GM21717 (cell line): ENCODE measurements around the gene SOWAHA.
"Not testable (repeated sequence)": the region's sequence is repeated elsewhere in the genome, so short reads cannot be mapped to it uniquely, and the experiment has no call there.

Experiments used
- ATAC-seq: cut with Tn5 transposase; IDR thresholded peaks from one replicate; pipeline ENCODE4 v1.9.1; 2021; ENCODE audit warnings: mild to moderate bottlenecking, moderate library complexity; ENCODE audit not compliant: unreplicated experiment

Gene SOWAHA

DNA sequence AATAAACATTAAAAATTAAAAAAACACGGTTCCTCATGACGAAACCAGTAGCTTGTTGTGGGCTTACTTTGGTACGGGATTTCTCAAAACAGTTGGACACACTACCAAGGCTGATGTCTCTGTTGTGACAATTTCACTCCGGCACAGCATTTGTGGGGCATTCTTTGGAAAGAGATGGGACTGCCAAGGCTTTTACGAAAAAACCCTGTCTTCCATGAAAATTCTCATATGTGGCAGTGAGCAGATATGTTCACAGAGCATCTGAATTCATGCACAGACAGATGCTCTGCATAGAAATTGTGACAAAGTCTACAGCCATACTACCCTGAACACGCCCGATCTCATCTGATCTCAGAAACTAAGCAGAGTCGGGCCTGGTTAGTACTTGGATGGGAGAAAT is 35.2 kb downstream of the SOWAHA start:
- ATAC-seq, result no peak

DNA sequence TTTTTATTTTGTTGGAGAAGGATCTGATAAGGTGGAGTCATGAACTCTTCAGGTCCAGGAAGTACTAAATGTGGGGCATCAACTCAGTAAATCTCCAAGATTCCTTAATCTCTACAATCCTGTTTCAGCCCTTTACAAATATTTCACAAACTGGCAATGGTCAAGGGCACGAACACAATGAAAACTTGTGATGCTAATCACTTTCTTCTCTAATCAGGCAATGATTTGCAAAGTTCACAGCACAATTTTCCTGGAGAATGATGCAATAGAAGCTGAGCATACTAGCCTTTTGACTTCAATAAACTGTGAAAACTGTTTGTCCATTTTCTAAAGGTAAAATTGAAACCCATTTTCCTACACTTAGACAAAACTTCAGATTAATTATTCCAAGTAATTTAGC is 36.2 kb downstream of the SOWAHA start:
- no peak for ATAC-seq

DNA sequence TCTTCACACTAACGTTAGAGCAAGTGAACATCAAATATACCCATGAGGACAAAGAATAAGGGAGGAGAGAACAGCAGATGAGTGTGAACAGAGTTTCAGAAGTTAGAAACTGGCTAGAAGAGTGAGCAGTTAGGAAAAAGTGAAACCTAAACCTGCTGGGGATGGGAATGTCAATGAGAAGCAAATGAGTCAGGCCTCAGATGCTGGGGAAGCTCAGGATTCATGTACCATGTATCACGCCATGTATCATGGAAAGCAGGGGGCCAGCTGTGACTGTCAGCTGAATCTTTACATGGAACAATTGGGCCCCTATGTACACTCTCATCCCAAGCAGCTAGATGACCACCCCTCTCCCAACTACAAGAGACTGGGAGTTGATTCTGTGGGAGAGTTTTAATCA is 37.0 kb downstream of the SOWAHA start:
- ATAC-seq, result no peak

DNA sequence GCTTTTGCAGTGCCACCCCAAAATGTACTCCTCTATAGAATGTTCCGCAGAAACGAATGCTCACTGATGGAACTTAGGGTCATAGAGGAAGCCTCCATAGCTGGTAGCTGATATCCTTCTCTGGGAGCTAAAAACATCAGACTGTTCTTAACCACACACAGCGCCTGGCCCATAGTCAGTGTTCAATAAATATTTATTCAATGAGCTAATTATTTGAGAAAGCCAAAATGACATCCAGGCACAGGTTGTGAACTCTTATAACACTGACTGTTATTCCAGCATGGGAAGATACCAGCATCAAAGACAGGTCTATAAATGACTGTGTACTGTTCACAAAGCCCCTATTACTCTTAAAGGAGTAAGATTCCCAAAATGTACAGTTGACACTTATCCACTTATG is 40.2 kb downstream of the SOWAHA start:
- ATAC-seq, result no peak

DNA sequence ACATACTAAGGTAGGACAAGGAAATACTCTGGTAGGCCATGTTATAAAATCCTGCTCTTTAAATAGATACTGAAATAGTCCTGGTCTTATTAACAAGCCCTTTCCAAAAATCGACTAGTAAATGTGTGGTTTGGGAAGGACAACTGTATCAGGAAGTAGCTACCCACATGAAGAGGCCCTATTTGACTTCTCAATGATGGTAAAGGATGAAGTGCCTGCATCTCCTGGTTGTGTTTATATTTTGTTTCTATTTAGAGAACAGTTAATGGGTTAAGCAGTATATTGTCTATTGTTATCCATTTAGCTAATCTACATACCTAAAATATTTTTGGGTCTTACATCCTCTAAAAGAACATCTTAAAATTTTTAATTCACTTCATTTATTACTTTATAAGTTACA is 40.7 kb downstream of the SOWAHA start:
- ATAC-seq, result no peak

DNA sequence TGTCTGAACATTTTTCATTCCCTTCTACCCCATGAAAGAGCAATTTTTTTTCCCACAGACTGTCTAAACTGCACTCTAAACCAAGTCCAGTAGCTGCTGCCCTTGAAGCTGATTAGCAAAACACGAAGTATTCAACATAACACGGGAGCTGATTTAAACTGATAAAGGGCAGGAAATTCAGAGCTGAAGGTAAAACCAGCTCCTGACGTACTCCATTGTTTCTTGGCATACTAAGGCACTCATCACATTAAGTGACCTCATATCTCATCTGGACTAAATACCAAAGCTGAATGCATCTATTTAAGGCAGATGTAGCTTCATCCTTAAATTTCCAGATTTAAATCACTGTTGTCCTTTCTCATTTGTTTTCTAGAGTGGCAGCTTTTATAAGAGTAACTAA is 41.2 kb downstream of the SOWAHA start:
- no peak for ATAC-seq

DNA sequence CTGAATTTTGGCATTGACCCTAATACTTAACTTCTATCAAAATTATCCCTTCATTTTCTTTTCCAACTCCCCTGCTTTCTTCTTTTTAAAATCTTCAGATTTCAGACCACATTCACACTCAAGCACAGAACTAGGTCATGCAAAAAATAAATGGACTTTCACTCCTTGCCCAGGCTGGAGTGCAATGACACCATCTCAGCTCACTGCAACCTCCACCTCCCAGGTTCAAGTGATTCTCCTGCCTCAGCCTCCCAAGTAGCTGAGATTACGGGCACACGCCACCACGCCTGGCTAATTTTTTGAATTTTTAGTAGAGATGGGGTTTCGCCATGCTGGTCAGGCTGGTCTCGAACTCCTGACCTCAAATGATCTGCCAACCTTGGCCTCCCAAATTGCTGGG is 41.9 kb downstream of the SOWAHA start:
- ATAC-seq, result not testable (repeated sequence)

DNA sequence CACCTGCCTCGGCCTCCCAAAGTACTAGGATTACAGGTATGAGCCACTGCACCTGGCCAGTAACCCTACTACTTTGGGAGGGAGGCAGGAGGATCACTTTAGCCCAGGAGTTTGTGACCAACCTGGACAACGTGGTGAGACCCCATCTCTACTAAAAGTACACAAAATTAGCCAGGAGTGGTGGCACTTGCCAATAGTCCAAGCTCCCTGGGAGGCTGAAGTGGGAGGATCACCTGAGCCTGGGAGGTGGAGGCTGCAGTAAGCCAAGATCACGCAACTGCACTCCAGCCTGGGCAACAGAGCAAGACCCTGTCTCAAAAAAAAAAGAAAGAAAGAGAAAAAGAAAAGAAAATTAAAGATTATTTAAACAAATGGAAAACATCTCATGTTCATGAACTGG is 42.9 kb downstream of the SOWAHA start:
- ATAC-seq, result no peak

DNA sequence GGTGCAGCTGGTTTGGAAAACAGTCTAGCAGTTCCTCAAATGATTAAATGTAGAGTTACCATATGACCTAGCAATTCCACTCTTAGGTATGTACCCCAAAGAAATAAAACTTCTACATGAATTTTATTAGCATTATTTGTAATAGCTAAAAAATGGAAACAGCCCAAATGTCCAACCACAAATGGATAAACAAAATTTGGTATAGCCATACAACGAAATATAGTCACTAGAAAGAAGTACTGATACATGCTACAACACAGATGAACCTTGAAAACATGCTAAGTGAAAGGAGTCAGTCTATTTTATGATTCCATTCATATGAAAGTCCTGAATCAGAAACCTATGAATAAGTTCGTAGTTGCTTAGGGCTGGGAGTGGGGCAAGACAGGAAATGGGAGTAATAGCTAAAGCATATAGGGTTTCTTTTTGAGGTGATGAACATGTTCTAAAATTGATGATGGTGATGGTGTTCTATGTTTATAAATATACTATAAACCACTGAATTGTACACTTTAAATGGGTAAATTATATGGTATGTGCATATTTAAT is 46.9 kb downstream of the SOWAHA start:
- ATAC-seq, result no peak

DNA sequence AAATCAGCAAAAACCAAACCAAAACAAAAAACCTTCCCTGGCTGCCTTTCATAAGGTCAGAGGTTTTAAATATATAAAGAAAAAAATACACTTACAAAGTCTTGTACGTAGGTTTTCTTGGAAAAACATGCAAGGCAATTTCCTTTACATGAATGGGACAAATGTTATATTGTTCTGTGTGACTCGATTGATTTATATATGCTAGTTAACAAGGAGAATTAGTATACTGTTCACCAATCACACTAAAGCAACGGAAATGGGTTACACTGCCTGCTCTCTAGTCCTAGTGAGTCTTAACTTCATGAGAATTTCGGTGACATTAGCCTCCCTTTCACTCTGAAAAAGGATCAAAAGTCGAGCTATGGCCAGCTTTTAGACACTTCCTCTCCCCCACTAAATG is 47.6 kb downstream of the SOWAHA start:
- ATAC-seq, result no peak

DNA sequence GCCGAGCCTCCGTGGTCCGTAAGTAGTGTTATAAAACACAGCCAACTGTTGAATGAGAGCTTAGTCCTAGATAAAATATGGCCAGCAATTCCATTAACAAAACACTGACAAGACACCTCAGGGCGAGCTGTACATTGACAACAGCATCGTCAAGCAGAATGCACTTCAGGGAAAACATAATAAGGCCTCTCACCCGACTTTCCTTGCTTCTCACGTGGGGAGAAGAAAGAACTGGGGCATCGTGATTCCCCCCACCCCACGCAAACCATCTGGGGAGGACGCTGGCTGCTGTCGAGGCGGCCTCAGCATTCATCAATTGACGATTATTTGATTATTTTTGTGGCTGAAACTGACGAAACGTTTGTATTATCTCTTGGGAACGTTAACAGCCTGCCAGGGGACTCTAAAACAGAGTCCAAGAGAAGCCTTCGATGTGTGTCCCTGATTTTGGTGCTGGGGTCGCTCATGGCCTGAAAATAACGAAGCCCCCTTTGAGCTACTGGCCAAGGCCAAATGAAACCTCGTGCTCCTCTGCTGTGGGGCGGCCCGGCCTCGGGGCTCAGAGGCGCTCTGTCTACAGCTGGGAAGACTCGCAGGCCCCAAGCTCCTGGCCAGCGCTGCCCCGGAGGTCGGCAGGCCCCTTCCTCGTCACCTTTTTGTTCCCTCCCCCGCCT is 52.7 kb downstream of the SOWAHA start:
- peak; percentile 26 for ATAC-seq
